CD4-positive, alpha-beta T cell (primary cell): Measurements from ENCODE around the gene MRPL36. TPM values are rescaled to one million over a fixed set of nuclear protein-coding genes. Genes with fewer than 3 reads are reported as not detected.

ENCODE experiments used
- ATAC-seq: fragments of 200-7000 bp; cut with Tn5 transposase; one replicate; pipeline ENCODE4 v1.10.0; 2022; ENCODE audit warnings: mild to moderate bottlenecking; ENCODE audit not compliant: poor library complexity
- CTCF ChIA-PET: fragments of 350-600 bp; sonication (Branson Sonifier 250); formaldehyde crosslinking; loops from one replicate; lab custom pipeline; 2021; ENCODE audit warnings: antibody characterized with exemption, inconsistent platforms; lab: Charles Lee
- POLR2A ChIA-PET: fragments of 350-600 bp; sonication (Branson Sonifier 250); formaldehyde crosslinking; loops from one replicate; lab custom pipeline; 2021; ENCODE audit warnings: antibody characterized with exemption, inconsistent platforms; lab: Charles Lee
- DNase-seq, 14 experiments: peaks; one replicate each; pipeline ENCODE4 v3.0.0-alpha.2; 2013 to 2020; ENCODE audit warnings: mixed read lengths in 2 of 14
- H3K27ac ChIP-seq, 2 donors: one replicate each; pipeline versions ENCODE4 v1.5.1 to v1.7.0; 2013; ENCODE audit warnings: low read length in 2 of 2, low read depth in 1 of 2, mild to moderate bottlenecking in 1 of 2
- H3K27me3 ChIP-seq, 2 experiments: 1 replicate in 1 of 2; 2 replicates in 1 of 2; pipeline versions ENCODE4 v1.6.1 to v1.7.0; 2013; ENCODE audit warnings: low read length in 2 of 2, control low read depth in 1 of 2, mild to moderate bottlenecking in 1 of 2, moderate library complexity in 1 of 2; ENCODE audit not compliant: insufficient read depth in 2 of 2, control insufficient read depth in 1 of 2
- H3K36me3 ChIP-seq: one replicate; pipeline ENCODE4 v1.6.1; 2013; ENCODE audit warnings: low read length, control low read depth; ENCODE audit not compliant: insufficient read depth
- H3K4me1 ChIP-seq: one replicate; pipeline ENCODE4 v1.6.1; 2013; ENCODE audit warnings: low read length, control low read depth; ENCODE audit not compliant: insufficient read depth
- H3K4me3 ChIP-seq: one replicate; pipeline ENCODE4 v1.5.1; 2013; ENCODE audit warnings: mild to moderate bottlenecking, low read length, moderate library complexity
- H3K9me3 ChIP-seq, 2 experiments: 1 replicate in 1 of 2; 2 replicates in 1 of 2; pipeline versions ENCODE4 v1.6.1 to v1.7.0; 2013; ENCODE audit warnings: low read length in 2 of 2, mild to moderate bottlenecking in 2 of 2, control low read depth in 1 of 2, moderate library complexity in 1 of 2; ENCODE audit not compliant: control insufficient read depth in 1 of 2, insufficient read depth in 1 of 2
- H3K27ac Mint-ChIP-seq: one replicate; pipeline ENCODE4 v1.8.0; 2020; ENCODE audit warnings: mixed read lengths
- H3K27me3 Mint-ChIP-seq: one replicate; pipeline ENCODE4 v1.8.0; 2021; ENCODE audit warnings: mixed read lengths
- H3K36me3 Mint-ChIP-seq: one replicate; pipeline ENCODE4 v1.8.0; 2021; ENCODE audit warnings: low read depth, mixed read lengths
- H3K4me1 Mint-ChIP-seq: one replicate; pipeline ENCODE4 v1.8.0; 2021; ENCODE audit warnings: low read depth, mixed read lengths
- H3K4me3 Mint-ChIP-seq: one replicate; pipeline ENCODE4 v1.8.0; 2020; ENCODE audit warnings: mild to moderate bottlenecking, mixed read lengths
- H3K9me3 Mint-ChIP-seq: one replicate; pipeline ENCODE4 v1.8.0; 2020; ENCODE audit warnings: mixed read lengths
- CTCF ChIP-seq: fragments of 200-600 bp; IDR thresholded peaks from one replicate; pipeline ENCODE4 v1.8.0; 2022; ENCODE audit warnings: antibody characterized with exemption, mild to moderate bottlenecking
- intact Hi-C, 2 experiments: fragments of 100-400 bp; cut with DNase I in 1 of 2; cut with micrococcal nuclease in 1 of 2; formaldehyde crosslinking; loops; one replicate each; pipeline versions ENCODE4 v1.15.1 to v1.9.0; 2023 to 2025; cut with DNase I, micrococcal nuclease
- total RNA-seq, 174 experiments: library from RNA in 2 of 174; stranded (reverse) in 2 of 174; gene quantifications; one replicate each; pipeline ENCODE4 v1.2.3 and lab custom pipeline; 2021 to 2026

Gene MRPL36
- total RNA-seq, 2 experiments from 2014 or later, result 14.3 to 18.2 TPM

GRCh38 chr5:1784197-1785050, 15.2 kb downstream of the MRPL36 start:
- Histone ChIP-seq H3K9me3 (no peaks in the 10 kb centered on the region), H3K27me3 (no peaks in the 10 kb centered on the region), H3K4me3 (no peak overlapping the region), H3K36me3 (no peaks in the 10 kb centered on the region), H3K27ac (no peak overlapping the region), H3K4me1 (peaks cover 6% of the 10 kb centered on the region)
- Mint-ChIP-seq H3K4me3 (no peak overlapping the region), H3K4me1 (peaks cover 2% of the 10 kb centered on the region), H3K9me3 (no peaks in the 10 kb centered on the region), H3K36me3 (no peaks in the 10 kb centered on the region), H3K27ac (no peak overlapping the region), H3K27me3 (no peaks in the 10 kb centered on the region)
- DNase-seq, result no peak
- ChIA-PET POLR2A (interaction anchor here (1.0 kb wide), 1 partner anchor 16 kb away, joined by 3 read pairs; no protein-coding TSS in a partner anchor), CTCF (no interaction called here)
- intact Hi-C loops, result no loop called here
- no peak for TF ChIP-seq CTCF
- no peak for ATAC-seq

DNA sequence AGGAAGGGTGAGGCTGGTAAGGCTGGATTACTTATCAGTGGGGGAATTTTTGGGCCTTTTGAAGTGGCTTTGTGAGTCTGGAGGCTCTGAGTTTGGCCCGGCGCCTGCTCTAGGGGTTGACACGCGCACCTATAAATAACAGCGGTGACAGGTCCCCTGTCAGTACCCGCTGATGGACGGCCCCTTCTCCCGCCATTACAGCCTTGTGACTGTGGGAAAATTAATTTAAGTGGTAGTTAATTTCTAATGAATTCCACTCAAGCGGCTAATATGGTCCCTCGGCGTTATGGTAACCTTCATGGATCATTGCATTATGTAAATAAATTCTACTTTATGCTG, 16.5 kb downstream of the MRPL36 start:
- Histone ChIP-seq H3K27ac (no peak overlapping the region), H3K9me3 (no peaks in the 10 kb centered on the region), H3K27me3 (no peaks in the 10 kb centered on the region), H3K36me3 (no peaks in the 10 kb centered on the region), H3K4me3 (no peak overlapping the region), H3K4me1 (no peaks in the 10 kb centered on the region)
- intact Hi-C loops, result no loop called here
- H3K9me3 Mint-ChIP-seq, result no peaks in the 10 kb centered on the region
- no peak overlapping the region for H3K4me3 Mint-ChIP-seq
- H3K27ac Mint-ChIP-seq, result no peak overlapping the region
- no peaks in the 10 kb centered on the region for H3K4me1 Mint-ChIP-seq
- ChIA-PET POLR2A (no interaction called here), CTCF (no interaction called here)
- TF ChIP-seq CTCF, result no peak
- DNase-seq (peak in 1 of 14 experiments; percentile 21), ATAC-seq (no peak)
- H3K36me3 Mint-ChIP-seq, result no peaks in the 10 kb centered on the region
- no peaks in the 10 kb centered on the region for H3K27me3 Mint-ChIP-seq

GRCh38 chr5:1782385-1783215, 17.0 kb downstream of the MRPL36 start:
- no peak overlapping the region for H3K27ac Mint-ChIP-seq
- H3K9me3 Mint-ChIP-seq, result no peaks in the 10 kb centered on the region
- no peak for ATAC-seq
- no peaks in the 10 kb centered on the region for H3K27me3 Mint-ChIP-seq
- TF ChIP-seq CTCF, result no peak
- no peaks in the 10 kb centered on the region for H3K4me1 Mint-ChIP-seq
- H3K4me3 Mint-ChIP-seq, result no peak overlapping the region
- no peak for DNase-seq
- Histone ChIP-seq H3K4me3 (no peak overlapping the region), H3K27ac (no peak overlapping the region), H3K36me3 (no peaks in the 10 kb centered on the region), H3K4me1 (no peaks in the 10 kb centered on the region), H3K9me3 (no peaks in the 10 kb centered on the region), H3K27me3 (no peaks in the 10 kb centered on the region)
- no peaks in the 10 kb centered on the region for H3K36me3 Mint-ChIP-seq
- ChIA-PET POLR2A (no interaction called here), CTCF (no interaction called here)
- intact Hi-C loops, result no loop called here
